ENCODE measurements around the gene SIN3B.

SIN3B gene

GRCh38 chr19:16889883-16890460, 60.8 kb downstream of the SIN3B start:
- TF ChIP-seq JUND (IDR thresholded peaks at IDR 0.05; ENCODE audit: low read depth), result no peak
- no peak for DNase-seq (ENCODE audit: low read depth in 1 of 2, low spot score in 1 of 2)
- in situ Hi-C loops (cut with HindIII; ENCODE audit: low pct_unique_long_range_greater_than_20kb, low sequenced_read_pairs), result no loop called here

GRCh38 chr19:16890461-16891184, 61.4 kb downstream of the SIN3B start:
- in situ Hi-C loops (cut with HindIII; ENCODE audit: low pct_unique_long_range_greater_than_20kb, low sequenced_read_pairs), result no loop called here
- TF ChIP-seq JUND (IDR thresholded peaks at IDR 0.05; ENCODE audit: low read depth), result no peak
- DNase-seq (ENCODE audit: low read depth in 1 of 2, low spot score in 1 of 2), result no peak

- TF ChIP-seq JUND (IDR thresholded peaks at IDR 0.05; ENCODE audit: low read depth), result no peak
- DNase-seq (ENCODE audit: low read depth in 1 of 2, low spot score in 1 of 2), result no peak
- in situ Hi-C loops (cut with HindIII; ENCODE audit: low pct_unique_long_range_greater_than_20kb, low sequenced_read_pairs), result no loop called here
These were observed 62.6 kb downstream of the SIN3B start for GRCh38 chr19:16891696-16892382.

GRCh38 chr19:16892436-16892835, 63.2 kb downstream of the SIN3B start:
- in situ Hi-C loops (cut with HindIII; ENCODE audit: low pct_unique_long_range_greater_than_20kb, low sequenced_read_pairs), result no loop called here
- no peak for TF ChIP-seq JUND (IDR thresholded peaks at IDR 0.05; ENCODE audit: low read depth)

GRCh38 chr19:16892868-16893685, 63.9 kb downstream of the SIN3B start:
- no peak for TF ChIP-seq JUND (IDR thresholded peaks at IDR 0.05; ENCODE audit: low read depth)
- in situ Hi-C loops (cut with HindIII; ENCODE audit: low pct_unique_long_range_greater_than_20kb, low sequenced_read_pairs), result no loop called here
- DNase-seq (ENCODE audit: low read depth in 1 of 2, low spot score in 1 of 2), result no peak

More at GRCh38 chr19:16892436-16892835, 63.2 kb downstream of the SIN3B start:
- no peak for DNase-seq (ENCODE audit: low read depth in 1 of 2, low spot score in 1 of 2)

GRCh38 chr19:16893686-16893989, 64.4 kb downstream of the SIN3B start:
- in situ Hi-C loops (cut with HindIII; ENCODE audit: low pct_unique_long_range_greater_than_20kb, low sequenced_read_pairs), result no loop called here
- TF ChIP-seq JUND (IDR thresholded peaks at IDR 0.05; ENCODE audit: low read depth), result no peak

GRCh38 chr19:16894080-16894479, 64.9 kb downstream of the SIN3B start:
- in situ Hi-C loops (cut with HindIII; ENCODE audit: low pct_unique_long_range_greater_than_20kb, low sequenced_read_pairs), result no loop called here
- no peak for DNase-seq (ENCODE audit: low read depth in 1 of 2, low spot score in 1 of 2)
- TF ChIP-seq JUND (IDR thresholded peaks at IDR 0.05; ENCODE audit: low read depth), result no peak

More at GRCh38 chr19:16893686-16893989, 64.4 kb downstream of the SIN3B start:
- DNase-seq (ENCODE audit: low read depth in 1 of 2, low spot score in 1 of 2), result no peak

GRCh38 chr19:16895467-16896145, 66.4 kb downstream of the SIN3B start:
- DNase-seq (ENCODE audit: low read depth in 1 of 2, low spot score in 1 of 2), result no peak
- TF ChIP-seq JUND (IDR thresholded peaks at IDR 0.05; ENCODE audit: low read depth), result no peak
- in situ Hi-C loops (cut with HindIII; ENCODE audit: low pct_unique_long_range_greater_than_20kb, low sequenced_read_pairs), result no loop called here

- TF ChIP-seq JUND (IDR thresholded peaks at IDR 0.05; ENCODE audit: low read depth), result no peak
- DNase-seq (ENCODE audit: low read depth in 1 of 2, low spot score in 1 of 2), result no peak
- in situ Hi-C loops (cut with HindIII; ENCODE audit: low pct_unique_long_range_greater_than_20kb, low sequenced_read_pairs), result no loop called here
These were observed 67.2 kb downstream of the SIN3B start for GRCh38 chr19:16896146-16897028.

- TF ChIP-seq JUND (IDR thresholded peaks at IDR 0.05; ENCODE audit: low read depth), result no peak
- DNase-seq (ENCODE audit: low read depth in 1 of 2, low spot score in 1 of 2), result peak; percentile 93 to 96
These were observed 68.0 kb downstream of the SIN3B start for GRCh38 chr19:16897029-16897855.

GRCh38 chr19:16897856-16898161, 68.6 kb downstream of the SIN3B start:
- in situ Hi-C loops (cut with HindIII; ENCODE audit: low pct_unique_long_range_greater_than_20kb, low sequenced_read_pairs), result no loop called here
- no peak for TF ChIP-seq JUND (IDR thresholded peaks at IDR 0.05; ENCODE audit: low read depth)
- no peak for DNase-seq (ENCODE audit: low read depth in 1 of 2, low spot score in 1 of 2)

More at GRCh38 chr19:16897029-16897855, 68.0 kb downstream of the SIN3B start:
- in situ Hi-C loops (cut with HindIII; ENCODE audit: low pct_unique_long_range_greater_than_20kb, low sequenced_read_pairs), result no loop called here
